ACC112 (cell line): Measurements from ENCODE around the gene PHC3.
A peak's percentile ranks its signal among the peaks of the same experiment; 100 is the strongest.

Source experiments
- H2AFZ ChIP-seq: fragments of 200-600 bp; sonication (generic); one replicate; pipeline ENCODE4 v1.6.0; 2017; ENCODE audit warnings: antibody characterized with exemption, low read length; ENCODE audit not compliant: unreplicated experiment
- H3K27ac ChIP-seq: fragments of 200-600 bp; sonication (generic); 2 replicates; pipeline ENCODE4 v1.5.1; 2014; ENCODE audit warnings: low read depth, mild to moderate bottlenecking, antibody characterized with exemption, low read length, moderate library complexity
- H3K27me3 ChIP-seq: fragments of 200-600 bp; sonication (generic); 2 replicates; pipeline ENCODE4 v1.6.1; 2014; ENCODE audit warnings: mild to moderate bottlenecking, antibody characterized with exemption, low read length, moderate library complexity, mixed read lengths; ENCODE audit not compliant: insufficient read depth
- H3K36me3 ChIP-seq: fragments of 200-600 bp; sonication (generic); 2 replicates; pipeline ENCODE4 v1.6.1; 2016; ENCODE audit warnings: mild to moderate bottlenecking, antibody characterized with exemption, low read length, moderate library complexity, mixed read lengths; ENCODE audit not compliant: insufficient read depth
- H3K4me1 ChIP-seq: fragments of 200-600 bp; sonication (generic); one replicate; pipeline ENCODE4 v1.6.1; 2016; ENCODE audit warnings: low read length, mixed read lengths; ENCODE audit not compliant: insufficient read depth, unreplicated experiment, control insufficient read depth
- H3K4me3 ChIP-seq: fragments of 200-600 bp; sonication (generic); 2 replicates; pipeline ENCODE4 v1.5.1; 2014; ENCODE audit warnings: mild to moderate bottlenecking, low read depth, low read length
- H3K79me2 ChIP-seq: fragments of 200-600 bp; sonication (generic); one replicate; pipeline ENCODE4 v1.6.0; 2016; ENCODE audit warnings: low read length; ENCODE audit not compliant: control insufficient read depth, unreplicated experiment, insufficient read depth

The PHC3 gene

GRCh38 chr3:170038434-170039110 lies 143.0 kb downstream of the PHC3 start:
- peak overlapping the region; percentile 64 for H2AFZ ChIP-seq
- no peak overlapping the region for H3K27ac ChIP-seq

More at GRCh38 chr3:170038434-170039110, 143.0 kb downstream of the PHC3 start:
- Histone ChIP-seq H3K79me2 (no peaks in the 10 kb centered on the region), H3K36me3 (no peaks in the 10 kb centered on the region), H3K4me3 (peak overlapping the region; percentile 74), H3K27me3 (peaks cover 44% of the 10 kb centered on the region), H3K4me1 (peaks cover 2% of the 10 kb centered on the region)
